MCF 10A (cell line): ENCODE data around the gene KLHL11. TPM values are rescaled to one million over a fixed set of nuclear protein-coding genes. Genes with fewer than 3 reads are reported as not detected.

ENCODE experiments used
- BruUV-seq: library from RNA; stranded (reverse); fragments of 400-500 nt; replicated peaks from 2 replicates; lab custom pipeline; 2021; lab: Mats Ljungman, UMichigan
- CTCF ChIA-PET: fragments of 300-600 bp; sonication (Branson Sonifier 250); formaldehyde crosslinking; extraction: SDS; loops from one replicate; lab custom pipeline; 2021; ENCODE audit warnings: antibody characterized with exemption, inconsistent platforms; lab: Yijun Ruan, JAX
- POLR2A ChIA-PET: fragments of 300-600, 350-650 bp; sonication (Branson Sonifier 250); formaldehyde crosslinking; extraction: SDS; loops from one replicate; lab custom pipeline; 2020; ENCODE audit warnings: antibody characterized with exemption, inconsistent platforms; lab: Yijun Ruan, JAX
- DNase-seq: peaks from one replicate; pipeline ENCODE4 v3.0.0-alpha.2; 2018; ENCODE audit not compliant: unreplicated experiment
- H3K27ac Mint-ChIP-seq: one replicate; pipeline ENCODE4 v1.8.0; 2022; ENCODE audit warnings: mild to moderate bottlenecking, low read depth, mixed read lengths; ENCODE audit not compliant: unreplicated experiment
- H3K27me3 Mint-ChIP-seq: one replicate; pipeline ENCODE4 v1.8.0; 2022; ENCODE audit warnings: mixed read lengths; ENCODE audit not compliant: insufficient read depth, unreplicated experiment
- H3K36me3 Mint-ChIP-seq: one replicate; pipeline ENCODE4 v1.8.0; 2022; ENCODE audit warnings: mild to moderate bottlenecking, moderate library complexity, mixed read lengths; ENCODE audit not compliant: insufficient read depth, unreplicated experiment
- H3K4me1 Mint-ChIP-seq: one replicate; pipeline ENCODE4 v1.8.0; 2022; ENCODE audit warnings: mixed read lengths; ENCODE audit not compliant: insufficient read depth, unreplicated experiment
- H3K4me3 Mint-ChIP-seq: one replicate; pipeline ENCODE4 v1.8.0; 2022; ENCODE audit warnings: mild to moderate bottlenecking, moderate library complexity, mixed read lengths; ENCODE audit not compliant: unreplicated experiment
- H3K9me3 Mint-ChIP-seq: one replicate; pipeline ENCODE4 v1.8.0; 2022; ENCODE audit warnings: mixed read lengths; ENCODE audit not compliant: unreplicated experiment
- CTCF ChIP-seq: fragments of 200-600 bp; IDR thresholded peaks from one replicate; pipeline ENCODE4 v1.8.0; 2022; ENCODE audit warnings: antibody characterized with exemption, mild to moderate bottlenecking; ENCODE audit not compliant: unreplicated experiment
- intact Hi-C: fragments of 100-400 bp; cut with micrococcal nuclease; formaldehyde crosslinking; loops from 2 replicates; pipeline ENCODE4 v1.14.1; 2022
- total RNA-seq: library from RNA; stranded (reverse); gene quantifications from 2 replicates; pipeline ENCODE4 v1.2.3, GENCODE V29; 2022

KLHL11 gene
- total RNA-seq, 1 experiment from 2014 or later = 19.1 TPM

GRCh38 chr17:41869426-41869825, 4.2 kb upstream of the KLHL11 start:
- intact Hi-C loops = no loop called here
- peaks cover 79% of the 10 kb centered on the region for H3K36me3 Mint-ChIP-seq
- CTCF ChIA-PET = no interaction called here

GRCh38 chr17:41868568-41868967, 3.3 kb upstream of the KLHL11 start:
- intact Hi-C loops = no loop called here
- no peaks in the 10 kb centered on the region for H3K27me3 Mint-ChIP-seq
- CTCF ChIA-PET = no interaction called here
- POLR2A ChIA-PET = interaction anchor here (1.2 kb wide), 1 partner anchor 49 kb away, joined by 3 read pairs; no protein-coding TSS in a partner anchor
- no peak for DNase-seq
- no peaks in the 10 kb centered on the region for H3K4me1 Mint-ChIP-seq
- H3K36me3 Mint-ChIP-seq = peaks cover 71% of the 10 kb centered on the region
- no peak overlapping the region for H3K27ac Mint-ChIP-seq
- BruUV-seq = no TSS peak
- no peak for TF ChIP-seq CTCF
- no peaks in the 10 kb centered on the region for H3K9me3 Mint-ChIP-seq
- H3K4me3 Mint-ChIP-seq = no peak overlapping the region

More at GRCh38 chr17:41869426-41869825, 4.2 kb upstream of the KLHL11 start:
- DNase-seq = no peak
- no peaks in the 10 kb centered on the region for H3K9me3 Mint-ChIP-seq
- no peaks in the 10 kb centered on the region for H3K4me1 Mint-ChIP-seq
- no peak overlapping the region for H3K27ac Mint-ChIP-seq
- H3K4me3 Mint-ChIP-seq = no peak overlapping the region
- POLR2A ChIA-PET = interaction anchor here (0.8 to 1.2 kb wide), 2 partner anchors 11 to 48 kb away, joined by 3 read pairs; no protein-coding TSS in a partner anchor
- BruUV-seq = no TSS peak
- H3K27me3 Mint-ChIP-seq = no peaks in the 10 kb centered on the region
- no peak for TF ChIP-seq CTCF

- ChIA-PET POLR2A (interaction anchor here (0.6 to 3.5 kb wide), 28 partner anchors 8 to 232 kb away, joined by 3 to 40 read pairs (median 5); partner anchors contain the start of genes ACLY, CNP, EIF1 and FKBP10), CTCF (interaction anchor here (0.6 to 0.9 kb wide), 4 partner anchors 64 to 980 kb away, joined by 3 to 4 read pairs (median 3); no protein-coding TSS in a partner anchor)
- no peak for DNase-seq
- Mint-ChIP-seq H3K27me3 (no peaks in the 10 kb centered on the region), H3K4me3 (no peak overlapping the region), H3K4me1 (peaks cover 7% of the 10 kb centered on the region), H3K36me3 (peaks cover 48% of the 10 kb centered on the region), H3K27ac (no peak overlapping the region), H3K9me3 (no peaks in the 10 kb centered on the region)
- intact Hi-C loops = loop anchor here (2.0 kb wide), 1 partner anchor 53 kb away; the partner anchor contains the start of gene FKBP10
- TF ChIP-seq CTCF = no peak
- BruUV-seq = no TSS peak
Measured at GRCh38 chr17:41865596-41865893, 322 bp upstream of the KLHL11 start.

- intact Hi-C loops = loop anchor here (2.0 kb wide), 1 partner anchor 52 kb away; the partner anchor contains the start of gene FKBP10
- Mint-ChIP-seq H3K4me3 (no peak overlapping the region), H3K4me1 (peaks cover 7% of the 10 kb centered on the region), H3K9me3 (no peaks in the 10 kb centered on the region), H3K27ac (no peak overlapping the region), H3K36me3 (peaks cover 37% of the 10 kb centered on the region), H3K27me3 (no peaks in the 10 kb centered on the region)
- POLR2A ChIA-PET = interaction anchor here (0.7 to 3.5 kb wide), 31 partner anchors 9 to 741 kb away, joined by 3 to 40 read pairs (median 5); partner anchors contain the start of genes ACLY, CAVIN1, CNP and EIF1
- no TSS peak for BruUV-seq
- TF ChIP-seq CTCF = no peak
- no peak for DNase-seq
- CTCF ChIA-PET = interaction anchor here (0.7 to 1.3 kb wide), 4 partner anchors 15 to 79 kb away, joined by 3 to 4 read pairs (median 4); no protein-coding TSS in a partner anchor
Measured at GRCh38 chr17:41864498-41864835, 756 bp downstream of the KLHL11 start.
